Omental fat pad (tissue), 4 donors: Measurements from ENCODE around the gene TNFRSF9. TPM values are rescaled to one million over a fixed set of nuclear protein-coding genes. Genes with fewer than 3 reads are reported as not detected.

Experiments
- ATAC-seq: fragments of 150-250 bp; one replicate; pipeline ENCODE4 v1.9.1; 2016; ENCODE audit warnings: mild to moderate bottlenecking, moderate library complexity; ENCODE audit not compliant: low FRiP score
- DNase-seq: peaks from one replicate; pipeline ENCODE4 v3.0.0-alpha.2; 2019; ENCODE audit warnings: low spot score
- total RNA-seq, 4 donors: library from RNA; depleted of rRNA; stranded (reverse); fragments of >200 nt; gene quantifications; one replicate each; pipeline ENCODE4 v1.1.0, GENCODE V29; 2016
- TF ChIP-seq, protein P1 (sequence below), 3 donors: fragments of 450-650 bp; IDR thresholded peaks; one replicate each; pipeline ENCODE4 v1.5.1; 2016 to 2017; ENCODE audit warnings: antibody characterized with exemption in 3 of 3, mild to moderate bottlenecking in 3 of 3, moderate library complexity in 2 of 3

Gene TNFRSF9
- total RNA-seq, 4 donors from 2014 or later, result 0.44 to 1.1 (median 0.63) TPM

DNA sequence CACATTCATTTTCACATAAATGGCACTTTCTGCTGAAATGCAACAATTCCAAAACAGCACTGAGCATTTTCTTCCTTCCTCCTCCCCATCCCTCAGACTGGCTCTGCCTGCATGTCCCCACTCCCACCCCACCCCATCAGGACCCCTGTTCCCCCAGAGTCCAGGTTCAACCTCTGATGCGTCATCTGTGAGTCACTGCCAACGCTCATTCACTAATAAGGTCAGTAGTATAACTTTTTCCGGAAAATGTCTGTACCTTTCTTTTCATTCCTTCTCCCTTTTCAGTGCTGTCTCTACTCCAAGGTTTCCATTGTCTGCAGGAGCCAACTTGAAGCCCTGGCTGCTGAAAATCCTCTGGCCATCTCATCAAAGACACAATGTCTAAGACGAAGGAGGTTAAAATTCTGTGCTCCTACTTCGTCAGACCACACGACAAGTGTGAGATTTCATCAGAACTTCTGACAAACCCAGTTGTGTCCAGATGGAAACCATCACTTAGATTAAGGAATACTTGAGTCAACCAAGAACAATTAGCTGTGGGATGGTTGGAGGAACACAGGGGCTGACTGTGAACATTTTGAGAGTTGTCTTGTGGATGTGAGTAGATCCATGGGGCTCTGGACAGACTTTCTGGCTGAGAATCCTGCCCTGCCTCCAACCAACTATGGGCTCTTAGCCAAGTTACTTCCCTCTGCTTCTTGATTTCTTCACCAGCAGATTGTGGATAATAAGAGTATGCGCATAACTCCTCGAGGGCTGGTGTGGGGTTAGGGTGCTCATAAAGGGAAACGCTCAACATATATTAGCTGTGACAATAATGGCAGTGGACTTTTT, 52.2 kb downstream of the TNFRSF9 start:
- no peak for DNase-seq
- TF ChIP-seq, protein P1, sequence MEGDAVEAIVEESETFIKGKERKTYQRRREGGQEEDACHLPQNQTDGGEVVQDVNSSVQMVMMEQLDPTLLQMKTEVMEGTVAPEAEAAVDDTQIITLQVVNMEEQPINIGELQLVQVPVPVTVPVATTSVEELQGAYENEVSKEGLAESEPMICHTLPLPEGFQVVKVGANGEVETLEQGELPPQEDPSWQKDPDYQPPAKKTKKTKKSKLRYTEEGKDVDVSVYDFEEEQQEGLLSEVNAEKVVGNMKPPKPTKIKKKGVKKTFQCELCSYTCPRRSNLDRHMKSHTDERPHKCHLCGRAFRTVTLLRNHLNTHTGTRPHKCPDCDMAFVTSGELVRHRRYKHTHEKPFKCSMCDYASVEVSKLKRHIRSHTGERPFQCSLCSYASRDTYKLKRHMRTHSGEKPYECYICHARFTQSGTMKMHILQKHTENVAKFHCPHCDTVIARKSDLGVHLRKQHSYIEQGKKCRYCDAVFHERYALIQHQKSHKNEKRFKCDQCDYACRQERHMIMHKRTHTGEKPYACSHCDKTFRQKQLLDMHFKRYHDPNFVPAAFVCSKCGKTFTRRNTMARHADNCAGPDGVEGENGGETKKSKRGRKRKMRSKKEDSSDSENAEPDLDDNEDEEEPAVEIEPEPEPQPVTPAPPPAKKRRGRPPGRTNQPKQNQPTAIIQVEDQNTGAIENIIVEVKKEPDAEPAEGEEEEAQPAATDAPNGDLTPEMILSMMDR (IDR thresholded peaks at IDR 0.05), result no peak
- ATAC-seq, result no peak

DNA sequence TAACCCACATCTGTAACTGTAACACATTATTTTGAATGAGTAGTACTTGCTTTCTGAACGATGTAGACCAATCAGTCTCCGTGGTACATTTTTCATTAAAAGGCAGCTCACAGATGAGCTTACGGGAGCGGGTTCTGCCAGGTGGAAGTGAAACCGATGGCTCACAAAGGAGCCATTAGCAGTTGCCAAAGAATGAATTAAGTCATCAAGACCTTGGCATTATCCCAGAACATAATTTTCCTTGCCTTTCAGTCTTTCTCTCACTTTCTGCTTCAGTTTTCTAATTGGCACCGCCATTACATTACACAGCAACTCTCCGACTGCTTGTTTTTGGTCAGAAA, 54.3 kb downstream of the TNFRSF9 start:
- no peak for ATAC-seq
- TF ChIP-seq, protein P1 (IDR thresholded peaks at IDR 0.05), result no peak
- no peak for DNase-seq

DNA sequence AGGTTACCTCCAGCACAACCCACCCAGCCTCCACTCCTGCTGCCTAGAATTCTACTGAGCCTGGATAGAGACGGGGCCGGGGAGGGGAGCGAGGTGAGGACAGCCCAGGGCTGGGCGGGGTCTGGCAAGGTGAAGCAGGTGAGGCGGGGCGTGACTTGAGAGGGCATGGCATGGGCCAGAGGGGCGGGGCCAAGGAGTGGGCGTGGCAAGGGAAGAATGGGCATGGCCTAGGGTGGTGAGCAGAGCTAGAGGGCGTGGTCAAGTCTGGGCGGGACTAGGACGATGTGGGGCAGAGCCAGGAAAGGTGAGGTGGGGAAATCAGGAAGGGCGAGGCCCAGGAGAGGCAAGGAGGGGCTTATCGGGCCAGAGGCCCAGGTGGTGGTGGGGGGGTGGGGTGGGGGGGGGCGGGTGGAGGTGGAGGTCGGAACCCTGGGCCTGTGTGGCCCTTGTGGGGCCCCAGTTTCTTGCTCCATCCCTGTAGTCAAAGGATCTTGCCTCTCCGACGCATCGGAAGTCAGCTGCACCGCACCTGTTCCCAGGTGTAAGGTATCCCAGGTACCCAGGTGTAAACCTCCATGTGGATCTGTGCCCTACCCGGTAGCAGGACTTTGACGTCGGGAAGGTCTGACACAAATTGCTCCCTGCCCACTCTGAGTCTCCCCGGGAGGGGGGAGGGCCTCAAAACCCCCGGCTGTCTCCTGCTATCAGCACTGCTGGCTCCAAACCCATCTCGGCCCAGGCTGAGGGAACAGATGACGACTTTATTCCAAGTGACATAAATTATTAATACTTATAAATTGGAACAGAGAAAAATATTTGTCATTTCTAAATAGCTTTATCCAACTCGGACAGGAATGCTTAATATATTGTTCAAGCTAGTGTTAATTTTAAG, 54.9 kb downstream of the TNFRSF9 start:
- DNase-seq (no peak), ATAC-seq (no peak)
- TF ChIP-seq, protein P1 (IDR thresholded peaks at IDR 0.05), result no peak

DNA sequence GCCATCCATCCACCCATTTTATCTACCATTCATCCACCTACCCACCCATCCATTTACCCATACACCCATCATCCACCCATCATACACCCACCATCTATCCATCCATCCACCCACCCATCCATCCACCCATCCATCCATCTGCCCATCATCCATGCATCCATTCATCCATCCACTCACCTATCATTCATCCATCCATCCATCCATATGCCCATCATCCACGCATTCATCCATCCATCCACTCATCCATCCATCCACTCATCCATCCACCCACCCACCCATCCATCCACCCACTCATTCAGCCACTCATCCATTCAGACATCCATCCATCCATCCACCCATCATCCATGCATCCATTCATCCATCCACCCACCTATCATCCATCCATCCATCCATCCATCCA, 55.9 kb downstream of the TNFRSF9 start:
- DNase-seq (no peak), ATAC-seq (no peak)
- TF ChIP-seq, protein P1 (IDR thresholded peaks at IDR 0.05), result no peak

DNA sequence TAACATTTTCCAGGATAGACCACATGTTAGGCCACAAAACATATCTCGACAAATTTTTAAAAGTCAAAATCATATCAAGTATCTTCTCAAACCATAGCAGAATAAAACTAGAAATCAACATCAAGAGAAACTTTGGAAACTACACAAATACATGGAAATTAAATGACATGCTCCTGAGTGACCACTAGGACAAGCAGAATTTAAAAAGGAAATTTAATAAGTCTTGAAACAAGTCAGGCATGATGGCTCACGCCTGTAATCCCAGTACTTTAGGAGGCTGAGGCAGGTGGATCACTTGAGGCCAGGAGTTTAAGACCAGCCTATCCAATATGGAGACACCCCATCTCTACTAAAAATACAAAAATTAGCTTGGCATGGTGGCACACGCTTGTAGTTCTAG, 61.4 kb downstream of the TNFRSF9 start:
- ATAC-seq (no peak), DNase-seq (no peak)
- TF ChIP-seq, protein P1 (IDR thresholded peaks at IDR 0.05), result no peak

DNA sequence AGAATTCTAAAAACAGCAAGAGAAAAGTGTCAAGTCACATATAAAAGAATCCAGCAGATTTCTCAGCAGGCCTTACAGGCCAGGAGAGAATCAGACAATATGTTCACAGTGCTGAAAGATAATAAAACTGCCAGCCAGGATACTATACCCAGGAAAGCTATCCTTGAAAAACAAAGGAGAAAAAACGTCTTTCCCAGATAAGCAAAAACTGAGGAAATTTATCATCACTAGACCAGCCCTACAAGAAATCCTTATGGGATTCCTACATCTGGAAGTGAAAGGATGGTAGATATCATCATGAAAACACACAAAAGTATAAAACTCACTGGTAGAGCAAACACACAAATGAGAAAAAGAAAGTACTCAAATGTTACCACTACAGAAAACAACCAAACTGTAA, 62.6 kb downstream of the TNFRSF9 start:
- TF ChIP-seq, protein P1 (IDR thresholded peaks at IDR 0.05), result no peak
- ATAC-seq (no peak), DNase-seq (no peak)
